A673 (cell line): ENCODE results near the gene STT3B.

Experiments used
- EZH2 ChIP-seq: fragments of 200-600 bp; sonication (generic); IDR thresholded peaks from 2 replicates; pipeline ENCODE4 v1.6.1; 2017; ENCODE audit warnings: borderline replicate concordance, low read depth, mild to moderate bottlenecking, mixed read lengths, antibody characterized with exemption, low read length; ENCODE audit not compliant: poor library complexity, severe bottlenecking
- TF ChIP-seq, protein P1 (sequence below): fragments of 300-800, 200-600 bp; sonication (generic); conservative IDR thresholded peaks from 2 replicates; pipeline ENCODE4 v1.5.1; 2017; ENCODE audit warnings: low read depth, mild to moderate bottlenecking, antibody characterized with exemption, low read length, moderate library complexity, mixed read lengths

DNA sequence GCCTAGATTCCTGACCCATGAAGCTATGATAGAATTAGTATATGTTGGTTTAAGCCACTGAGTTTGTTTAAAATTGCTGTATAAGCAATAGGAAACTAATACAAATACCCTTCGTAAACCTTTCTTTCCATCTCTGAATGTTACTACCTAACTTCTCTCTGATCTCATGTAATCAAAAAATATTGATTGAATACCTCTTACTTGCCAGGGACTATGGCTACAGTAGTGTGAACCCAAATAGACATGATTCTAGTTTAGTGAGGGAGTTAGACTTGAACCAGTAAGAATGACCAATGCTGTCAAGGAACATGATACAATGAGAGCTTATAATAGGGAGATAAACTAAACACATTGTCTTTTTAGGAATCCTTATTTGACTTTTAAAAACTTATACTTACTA lies 19.4 kb downstream of the STT3B start:
- TF ChIP-seq, protein P1, sequence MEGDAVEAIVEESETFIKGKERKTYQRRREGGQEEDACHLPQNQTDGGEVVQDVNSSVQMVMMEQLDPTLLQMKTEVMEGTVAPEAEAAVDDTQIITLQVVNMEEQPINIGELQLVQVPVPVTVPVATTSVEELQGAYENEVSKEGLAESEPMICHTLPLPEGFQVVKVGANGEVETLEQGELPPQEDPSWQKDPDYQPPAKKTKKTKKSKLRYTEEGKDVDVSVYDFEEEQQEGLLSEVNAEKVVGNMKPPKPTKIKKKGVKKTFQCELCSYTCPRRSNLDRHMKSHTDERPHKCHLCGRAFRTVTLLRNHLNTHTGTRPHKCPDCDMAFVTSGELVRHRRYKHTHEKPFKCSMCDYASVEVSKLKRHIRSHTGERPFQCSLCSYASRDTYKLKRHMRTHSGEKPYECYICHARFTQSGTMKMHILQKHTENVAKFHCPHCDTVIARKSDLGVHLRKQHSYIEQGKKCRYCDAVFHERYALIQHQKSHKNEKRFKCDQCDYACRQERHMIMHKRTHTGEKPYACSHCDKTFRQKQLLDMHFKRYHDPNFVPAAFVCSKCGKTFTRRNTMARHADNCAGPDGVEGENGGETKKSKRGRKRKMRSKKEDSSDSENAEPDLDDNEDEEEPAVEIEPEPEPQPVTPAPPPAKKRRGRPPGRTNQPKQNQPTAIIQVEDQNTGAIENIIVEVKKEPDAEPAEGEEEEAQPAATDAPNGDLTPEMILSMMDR, result no peak
- TF ChIP-seq EZH2, result no peak
